ENCODE measurements around the gene CDK9.

The CDK9 gene

DNA sequence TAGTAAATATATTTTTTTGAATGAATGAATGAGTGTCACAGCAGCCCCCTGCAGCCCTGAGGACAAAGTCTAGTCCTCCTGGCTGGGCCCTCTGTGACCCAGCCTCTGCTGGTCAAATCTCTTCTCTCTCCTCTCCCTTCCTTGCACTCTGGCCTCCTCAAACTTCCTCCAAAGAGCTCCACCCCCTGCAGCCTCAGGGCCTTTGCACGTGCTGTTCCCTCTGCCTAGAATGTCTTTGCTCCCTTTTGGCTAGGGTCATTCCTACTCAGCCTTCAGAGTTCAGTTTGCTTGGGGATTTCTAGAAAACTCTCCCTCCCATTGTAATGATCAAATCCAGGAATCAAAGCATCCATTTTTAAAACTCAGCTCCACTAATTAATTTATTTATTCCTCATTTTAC, 20.4 kb upstream of the CDK9 start:
- no peak overlapping the region for H3K9ac ChIP-seq (ENCODE audit: low read length)
- H3K27ac ChIP-seq (ENCODE audit: low read length) = no peak overlapping the region
- H3K4me2 ChIP-seq (ENCODE audit: low read length) = no peak overlapping the region
- H3K4me3 ChIP-seq (ENCODE audit: low read length) = no peak overlapping the region
- peaks cover 65% of the 10 kb centered on the region for H4K20me1 ChIP-seq (ENCODE audit: insufficient read depth, low read length)
- H3K9me3 ChIP-seq (ENCODE audit: insufficient read depth, low read length) = no peaks in the 10 kb centered on the region
- no peaks in the 10 kb centered on the region for H3K27me3 ChIP-seq (ENCODE audit: low read depth, low read length)
- no peak overlapping the region for H2AFZ ChIP-seq (ENCODE audit: low read depth, low read length)
- H3K79me2 ChIP-seq (ENCODE audit: low read length) = peaks cover 13% of the 10 kb centered on the region
- TF ChIP-seq EZH2phosphoT487 (IDR thresholded peaks at IDR 0.05; ENCODE audit: low read depth) (no peak), CTCF (IDR thresholded peaks at IDR 0.05; ENCODE audit: low read depth, low read length) (no peak)
- H3K4me1 ChIP-seq (ENCODE audit: low read length) = peaks cover 3% of the 10 kb centered on the region
- H3K36me3 ChIP-seq (replicated peaks; ENCODE audit: low read depth, low read length) = peaks cover 52% of the 10 kb centered on the region

DNA sequence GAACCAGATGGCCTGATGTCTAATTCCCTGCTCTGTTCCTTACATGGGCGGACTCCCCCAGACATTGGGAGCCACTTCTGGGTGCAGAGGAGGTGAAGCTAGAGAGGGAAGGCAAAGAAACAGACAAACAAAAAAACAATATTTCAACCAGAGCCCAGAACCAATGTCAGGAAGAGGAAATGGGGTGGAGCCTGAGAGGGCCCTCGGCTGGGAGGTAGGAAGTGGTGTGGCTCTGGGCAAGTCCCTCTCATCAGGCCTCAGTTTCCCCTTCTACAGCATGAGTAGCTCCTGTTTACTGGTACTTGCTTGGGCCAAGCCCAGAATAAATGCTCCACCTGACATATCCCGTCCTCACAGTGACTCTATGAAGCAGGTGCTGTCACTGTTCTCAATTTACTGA, 18.4 kb upstream of the CDK9 start:
- H3K27ac ChIP-seq (ENCODE audit: low read length) = no peak overlapping the region
- H3K9ac ChIP-seq (ENCODE audit: low read length) = no peak overlapping the region
- H3K36me3 ChIP-seq (replicated peaks; ENCODE audit: low read depth, low read length) = peaks cover 57% of the 10 kb centered on the region
- no peak overlapping the region for H2AFZ ChIP-seq (ENCODE audit: low read depth, low read length)
- H3K4me2 ChIP-seq (ENCODE audit: low read length) = no peak overlapping the region
- TF ChIP-seq EZH2phosphoT487 (IDR thresholded peaks at IDR 0.05; ENCODE audit: low read depth) = no peak
- TF ChIP-seq CTCF (IDR thresholded peaks at IDR 0.05; ENCODE audit: low read depth, low read length) = no peak
- peaks cover 16% of the 10 kb centered on the region for H3K4me1 ChIP-seq (ENCODE audit: low read length)
- H3K79me2 ChIP-seq (ENCODE audit: low read length) = peaks cover 20% of the 10 kb centered on the region
- H3K9me3 ChIP-seq (ENCODE audit: insufficient read depth, low read length) = no peaks in the 10 kb centered on the region
- H3K27me3 ChIP-seq (ENCODE audit: low read depth, low read length) = no peaks in the 10 kb centered on the region
- no peak overlapping the region for H3K4me3 ChIP-seq (ENCODE audit: low read length)
- H4K20me1 ChIP-seq (ENCODE audit: insufficient read depth, low read length) = peaks cover 80% of the 10 kb centered on the region

- H3K4me1 ChIP-seq (ENCODE audit: low read length) = peaks cover 16% of the 10 kb centered on the region
- H4K20me1 ChIP-seq (ENCODE audit: insufficient read depth, low read length) = peaks cover 78% of the 10 kb centered on the region
- H3K27me3 ChIP-seq (ENCODE audit: low read depth, low read length) = no peaks in the 10 kb centered on the region
- TF ChIP-seq CTCF (IDR thresholded peaks at IDR 0.05; ENCODE audit: low read depth, low read length) = no peak
- H3K9me3 ChIP-seq (ENCODE audit: insufficient read depth, low read length) = no peaks in the 10 kb centered on the region
- H3K9ac ChIP-seq (ENCODE audit: low read length) = no peak overlapping the region
- H3K4me2 ChIP-seq (ENCODE audit: low read length) = no peak overlapping the region
- H3K4me3 ChIP-seq (ENCODE audit: low read length) = no peak overlapping the region
- peaks cover 60% of the 10 kb centered on the region for H3K36me3 ChIP-seq (replicated peaks; ENCODE audit: low read depth, low read length)
- peaks cover 20% of the 10 kb centered on the region for H3K79me2 ChIP-seq (ENCODE audit: low read length)
- H2AFZ ChIP-seq (ENCODE audit: low read depth, low read length) = no peak overlapping the region
- no peak overlapping the region for H3K27ac ChIP-seq (ENCODE audit: low read length)
These were observed 17.9 kb upstream of the CDK9 start for GRCh38 chr9:127767909-127768331.

DNA sequence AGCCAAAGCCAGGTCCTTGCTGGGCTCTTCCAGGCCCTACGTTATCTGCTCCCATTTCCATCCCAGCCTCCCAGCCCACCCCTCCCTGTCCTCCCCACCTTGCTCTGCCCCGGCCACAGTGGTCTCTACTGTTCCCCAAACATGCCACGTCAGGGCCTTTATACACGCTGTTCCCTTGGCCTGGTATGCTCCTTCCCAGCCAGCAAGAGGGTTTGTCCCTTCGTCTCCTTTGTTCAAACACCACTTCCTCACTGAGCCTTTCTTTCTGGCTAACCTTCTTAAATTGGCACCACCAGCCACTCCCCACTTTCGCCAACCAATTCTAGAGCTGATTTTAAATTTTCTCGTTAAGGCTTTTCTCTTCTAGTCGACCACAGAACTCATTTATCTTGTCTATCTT, 17.1 kb upstream of the CDK9 start:
- Histone ChIP-seq H3K27ac (ENCODE audit: low read length) (no peak overlapping the region), H4K20me1 (ENCODE audit: insufficient read depth, low read length) (peaks cover 76% of the 10 kb centered on the region), H3K4me2 (ENCODE audit: low read length) (no peak overlapping the region), H3K9ac (ENCODE audit: low read length) (no peak overlapping the region), H3K4me3 (ENCODE audit: low read length) (no peak overlapping the region), H3K9me3 (ENCODE audit: insufficient read depth, low read length) (no peaks in the 10 kb centered on the region), H2AFZ (ENCODE audit: low read depth, low read length) (no peak overlapping the region), H3K27me3 (ENCODE audit: low read depth, low read length) (no peaks in the 10 kb centered on the region), H3K4me1 (ENCODE audit: low read length) (peaks cover 16% of the 10 kb centered on the region), H3K79me2 (ENCODE audit: low read length) (peaks cover 20% of the 10 kb centered on the region), H3K36me3 (replicated peaks; ENCODE audit: low read depth, low read length) (peaks cover 62% of the 10 kb centered on the region)
- TF ChIP-seq CTCF (IDR thresholded peaks at IDR 0.05; ENCODE audit: low read depth, low read length) (no peak), EZH2phosphoT487 (IDR thresholded peaks at IDR 0.05; ENCODE audit: low read depth) (no peak)
